Right cardiac atrium (tissue), 5 donors: ENCODE results near the gene FBF1. TPM values are rescaled to one million over a fixed set of nuclear protein-coding genes. Genes with fewer than 3 reads are reported as not detected.

Experiments used
- ATAC-seq, 2 donors: fragments of 200-7000 bp; cut with Tn5 transposase; one replicate each; pipeline versions ENCODE4 v1.8.0 to v1.9.1; 2020; ENCODE audit warnings: moderate library complexity in 2 of 2, mild to moderate bottlenecking in 1 of 2
- DNase-seq, 3 donors: peaks; one replicate each; pipeline ENCODE4 v3.0.0-alpha.2; 2020
- H3K27ac ChIP-seq: one replicate; pipeline ENCODE4 v1.5.1; 2013; ENCODE audit warnings: mild to moderate bottlenecking, low read length, control low read depth, moderate library complexity
- H3K27me3 ChIP-seq: one replicate; pipeline ENCODE4 v1.6.1; 2013; ENCODE audit not compliant: control insufficient read depth, insufficient read depth
- H3K4me1 ChIP-seq: one replicate; pipeline ENCODE4 v1.6.1; 2013; ENCODE audit warnings: low read length; ENCODE audit not compliant: control insufficient read depth, insufficient read depth
- H3K4me3 ChIP-seq: one replicate; pipeline ENCODE4 v1.5.1; 2013; ENCODE audit warnings: low read length, control low read depth
- H3K9me3 ChIP-seq: one replicate; pipeline ENCODE4 v1.6.1; 2013; ENCODE audit warnings: low read length; ENCODE audit not compliant: control insufficient read depth
- WGBS: extraction: QIAGEN DNeasy Blood & Tissue Kit; methylation state at CpG from one replicate; pipeline ENCODE4 v1.1.7; 2013; 5-methylcytosine and 5-hydroxymethylcytosine counted together
- intact Hi-C, 4 donors: fragments of 100-400 bp; cut with DNase I; formaldehyde crosslinking; loops; one replicate each; pipeline versions ENCODE4 v1.11.0 to v1.14.0; 2022 to 2023
- polyA plus RNA-seq: library from polyadenylated mRNA; stranded (reverse); fragments of 200-250 nt; gene quantifications from one replicate; pipeline ENCODE4 v1.2.3, GENCODE V29; 2013
- total RNA-seq, 4 donors: library from RNA; stranded (reverse); fragmentation: NEBNext Ultra II Directional; extraction: Animal tissue kit (Norgen Biotek cat#: 25700); gene quantifications; one replicate each; pipeline ENCODE4 v1.2.1, GENCODE V29; 2021
- donor health status: healthy with polysubstance abuse.
- donor health status: DM: no; HTN: yes; CAD: no.
- donor health status: DM: no; HTN: no; CAD: no.
- donor health status: DM: no; HTN: yes; CAD: no; lungs with severe emphysema.
- donor health status: DM: yes; HTN: yes; CAD: no.

FBF1 gene
- total and polyA plus RNA-seq, 5 donors, result 4.8 to 5.5 (median 5.0) TPM

DNA sequence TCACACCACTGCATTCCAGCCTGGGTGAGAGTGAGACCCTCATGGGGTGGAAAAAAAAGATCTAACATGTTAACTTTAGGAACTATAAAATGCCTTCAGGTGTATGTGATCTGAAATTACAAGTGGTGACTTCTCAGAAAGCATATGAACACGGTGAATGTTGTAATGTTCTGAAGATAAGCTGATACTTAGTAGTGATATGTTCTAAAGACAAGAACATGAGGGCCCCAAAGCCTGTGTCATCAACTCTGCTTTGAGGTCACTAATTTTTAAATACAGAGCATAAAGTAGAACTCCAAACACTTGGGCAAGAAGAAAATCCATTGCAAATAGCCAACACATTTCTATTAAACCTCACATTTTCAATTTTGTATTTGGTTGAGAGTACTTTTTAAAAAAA is 2.6 kb upstream of the FBF1 start:
- no peaks in the 10 kb centered on the region for H3K27me3 ChIP-seq
- ATAC-seq, result no peak
- intact Hi-C loops, result loop anchor here in 1 of 4 donors (10.0 kb wide), 1 partner anchor 51 kb away; no protein-coding TSS in a partner anchor
- H3K4me3 ChIP-seq, result no peak overlapping the region
- H3K4me1 ChIP-seq, result no peaks in the 10 kb centered on the region
- no peak overlapping the region for H3K27ac ChIP-seq
- DNase-seq, result no peak
- no peaks in the 10 kb centered on the region for H3K9me3 ChIP-seq
- 73% methylated on average over 1 of the region's 1 CpG for whole genome bisulfite sequencing

DNA sequence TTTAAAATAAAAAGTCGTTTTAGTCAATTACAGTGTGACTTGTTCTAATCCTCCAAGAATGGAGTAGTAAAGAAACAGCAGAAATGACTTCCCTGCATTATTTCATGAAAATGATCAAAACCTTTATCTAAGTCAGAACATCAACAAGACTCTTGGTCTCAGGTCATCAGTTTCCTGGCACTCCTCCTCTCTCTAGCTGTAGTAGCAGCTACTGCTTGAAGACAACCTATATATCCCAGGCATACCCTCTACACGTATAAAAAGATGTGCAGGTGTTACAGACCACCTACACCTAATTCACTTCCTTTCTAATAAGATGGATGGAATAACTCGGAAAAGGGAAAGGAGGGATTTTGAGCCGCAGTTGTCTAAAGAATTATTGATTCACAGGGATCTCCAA is 1.6 kb upstream of the FBF1 start:
- 87% methylated on average over 4 of the region's 4 CpGs for WGBS
- Histone ChIP-seq H3K27me3 (no peaks in the 10 kb centered on the region), H3K27ac (no peak overlapping the region), H3K9me3 (no peaks in the 10 kb centered on the region), H3K4me3 (no peak overlapping the region), H3K4me1 (no peaks in the 10 kb centered on the region)
- ATAC-seq (no peak), DNase-seq (no peak)
- intact Hi-C loops, result loop anchor here in 1 of 4 donors (10.0 kb wide), 1 partner anchor 52 kb away; no protein-coding TSS in a partner anchor

DNA sequence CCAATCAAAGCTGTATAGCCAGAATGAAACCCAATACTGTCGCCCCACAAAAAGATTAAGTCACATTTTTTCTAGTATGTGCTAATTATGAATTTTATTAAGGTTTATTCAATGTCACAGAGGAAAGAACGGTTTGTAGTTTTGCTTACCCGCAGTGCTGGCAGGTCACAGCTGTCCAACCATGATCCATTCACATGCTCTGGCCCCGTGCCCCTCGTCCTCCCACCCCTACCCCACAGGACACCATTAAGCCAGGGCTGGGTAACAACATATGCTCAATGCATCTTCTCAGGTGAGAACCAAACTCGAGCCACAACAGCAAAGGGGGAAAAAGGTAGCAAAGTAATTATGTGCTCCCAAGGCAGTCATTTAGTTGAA is 589 bp upstream of the FBF1 start:
- Histone ChIP-seq H3K27ac (no peak overlapping the region), H3K9me3 (no peaks in the 10 kb centered on the region), H3K4me1 (no peaks in the 10 kb centered on the region), H3K27me3 (no peaks in the 10 kb centered on the region), H3K4me3 (no peak overlapping the region)
- ATAC-seq (peak in 1 of 2 donors; percentile 11), DNase-seq (peak in 1 of 3 donors; percentile 66)
- 38% methylated on average over 6 of the region's 6 CpGs for WGBS
- intact Hi-C loops, result loop anchor here in 1 of 4 donors (10.0 kb wide), 1 partner anchor 53 kb away; no protein-coding TSS in a partner anchor

DNA sequence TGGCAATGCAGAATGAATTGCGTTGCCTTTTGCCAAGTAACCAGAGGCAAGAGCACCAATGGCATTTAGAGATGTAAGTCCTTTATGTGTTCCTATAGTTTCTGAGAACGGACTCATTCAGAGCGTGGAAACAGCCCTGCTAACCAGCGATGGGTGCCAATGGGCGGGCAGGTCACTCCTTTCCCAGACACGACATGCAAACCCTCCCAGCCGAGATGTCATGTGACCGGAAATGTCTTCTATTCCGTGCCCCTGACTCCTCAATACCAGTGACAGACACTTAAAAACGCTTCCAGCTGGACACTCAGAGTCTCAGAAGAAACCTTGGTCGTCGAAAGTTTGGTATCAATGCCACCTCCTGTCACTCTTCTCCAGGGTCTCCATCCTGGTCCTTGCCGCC is 3.2 kb downstream of the FBF1 start:
- Histone ChIP-seq H3K27me3 (no peaks in the 10 kb centered on the region), H3K27ac (no peak overlapping the region), H3K4me1 (no peaks in the 10 kb centered on the region), H3K9me3 (no peaks in the 10 kb centered on the region), H3K4me3 (no peak overlapping the region)
- DNase-seq, result no peak
- intact Hi-C loops, result no loop called here
- 79% methylated on average over 13 of the region's 13 CpGs for WGBS
- ATAC-seq, result no peak

DNA sequence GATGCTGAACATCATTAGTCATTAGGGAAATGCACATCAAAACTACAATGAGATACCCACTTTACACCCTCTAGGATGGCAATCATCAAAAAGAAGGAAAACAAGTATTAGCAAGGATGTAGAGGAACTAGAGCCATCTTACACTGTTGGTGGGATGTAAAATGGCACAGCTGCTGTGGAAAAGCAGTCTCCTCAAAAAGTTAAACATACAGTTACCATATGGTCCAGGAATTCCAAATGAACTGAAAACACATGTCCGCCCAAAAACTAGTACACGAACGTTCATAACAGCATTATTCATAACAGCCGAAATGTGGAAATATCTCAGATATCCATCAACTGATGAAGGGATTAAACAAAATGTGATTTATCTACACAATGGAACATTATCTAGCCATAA is 7.0 kb downstream of the FBF1 start:
- intact Hi-C loops, result no loop called here
- Histone ChIP-seq H3K4me3 (no peak overlapping the region), H3K9me3 (no peaks in the 10 kb centered on the region), H3K27me3 (no peaks in the 10 kb centered on the region), H3K4me1 (no peaks in the 10 kb centered on the region), H3K27ac (no peak overlapping the region)
- no peak for ATAC-seq
- DNase-seq, result no peak
- 80% methylated on average over 4 of the region's 4 CpGs for WGBS

DNA sequence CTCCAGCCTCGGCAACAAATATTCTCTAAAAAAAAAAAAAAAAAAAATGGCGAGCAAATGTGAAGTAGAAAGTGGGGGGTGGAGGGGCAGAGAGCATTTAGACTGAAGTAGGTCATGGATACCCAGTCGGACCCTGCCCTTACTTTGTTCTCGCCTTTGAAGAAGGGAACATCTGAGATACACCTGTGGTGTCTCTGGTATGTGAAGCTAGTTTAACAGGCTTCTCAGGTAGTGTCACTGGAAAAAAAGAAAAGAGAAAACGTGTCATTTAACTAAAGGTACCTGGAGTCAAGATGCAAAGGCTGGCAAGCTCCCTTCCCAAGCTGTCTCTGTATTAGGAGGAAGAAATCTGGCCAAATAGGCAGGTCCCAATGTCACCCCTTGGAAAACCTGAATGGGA is 8.0 kb downstream of the FBF1 start:
- no peaks in the 10 kb centered on the region for H3K27me3 ChIP-seq
- intact Hi-C loops, result no loop called here
- no peaks in the 10 kb centered on the region for H3K9me3 ChIP-seq
- no peaks in the 10 kb centered on the region for H3K4me1 ChIP-seq
- DNase-seq (no peak), ATAC-seq (no peak)
- no peak overlapping the region for H3K4me3 ChIP-seq
- WGBS, result 92% methylated on average over 5 of the region's 5 CpGs
- no peak overlapping the region for H3K27ac ChIP-seq

DNA sequence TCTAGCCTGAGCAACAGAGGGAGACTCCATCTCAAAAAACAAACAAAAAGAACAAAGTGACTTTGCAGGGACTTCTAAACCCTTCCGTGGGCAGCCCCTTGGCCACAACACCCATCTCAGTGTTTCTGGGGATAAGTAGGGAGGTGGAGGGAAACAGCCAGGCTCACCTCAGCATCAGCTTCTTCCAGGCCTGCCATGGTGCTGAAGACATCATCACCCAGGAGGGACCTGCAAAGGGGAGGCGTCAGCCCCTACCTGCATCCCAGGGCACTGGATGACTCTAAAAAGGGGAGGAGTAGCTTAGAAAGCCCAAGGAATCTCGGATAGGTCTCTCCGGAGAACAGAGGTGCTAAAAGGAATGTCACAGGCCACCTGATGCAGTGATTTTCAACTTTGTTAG is 9.8 kb downstream of the FBF1 start:
- WGBS, result 94% methylated on average over 4 of the region's 4 CpGs
- Histone ChIP-seq H3K9me3 (no peaks in the 10 kb centered on the region), H3K4me1 (no peaks in the 10 kb centered on the region), H3K27me3 (no peaks in the 10 kb centered on the region), H3K27ac (no peak overlapping the region), H3K4me3 (no peak overlapping the region)
- intact Hi-C loops, result no loop called here
- no peak for ATAC-seq
- DNase-seq, result no peak

DNA sequence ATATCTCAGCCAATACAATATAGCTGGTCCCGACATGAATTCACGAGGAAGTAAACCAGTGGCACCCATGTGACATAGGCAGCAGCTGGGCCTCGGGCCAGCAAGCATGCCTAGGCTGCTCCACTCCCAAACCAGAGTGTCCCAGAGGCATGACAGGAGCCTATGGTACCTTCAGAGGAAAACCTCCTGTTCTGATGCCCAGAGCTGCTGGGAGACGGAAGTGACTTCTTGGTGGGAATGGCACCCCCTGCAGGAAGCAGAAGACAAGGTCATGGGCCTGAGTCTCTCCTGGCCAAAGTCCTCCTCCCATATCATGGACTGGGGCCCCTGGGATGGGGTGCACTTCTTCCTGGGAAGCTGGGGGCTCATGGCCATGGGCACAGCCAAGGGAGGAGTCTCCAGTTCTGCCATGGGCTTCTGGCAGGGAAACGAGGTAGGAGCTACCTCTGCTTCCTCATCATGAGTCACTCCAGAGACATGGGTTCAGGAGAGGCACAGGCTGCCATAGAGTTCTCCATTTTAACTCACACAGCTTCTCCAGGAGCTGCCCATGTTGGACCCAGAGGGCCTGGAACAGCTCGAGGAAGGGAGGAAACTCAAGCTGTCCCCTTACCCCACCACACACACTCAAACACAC is 13.4 kb downstream of the FBF1 start:
- H3K9me3 ChIP-seq, result no peaks in the 10 kb centered on the region
- peaks cover 2% of the 10 kb centered on the region for H3K4me1 ChIP-seq
- H3K27me3 ChIP-seq, result no peaks in the 10 kb centered on the region
- H3K27ac ChIP-seq, result no peak overlapping the region
- ATAC-seq (peak in 1 of 2 donors; percentile 24), DNase-seq (peak in 2 of 3 donors; percentile 1 to 47)
- no peak overlapping the region for H3K4me3 ChIP-seq
- intact Hi-C loops, result no loop called here
- 64% methylated on average over 6 of the region's 6 CpGs for WGBS

DNA sequence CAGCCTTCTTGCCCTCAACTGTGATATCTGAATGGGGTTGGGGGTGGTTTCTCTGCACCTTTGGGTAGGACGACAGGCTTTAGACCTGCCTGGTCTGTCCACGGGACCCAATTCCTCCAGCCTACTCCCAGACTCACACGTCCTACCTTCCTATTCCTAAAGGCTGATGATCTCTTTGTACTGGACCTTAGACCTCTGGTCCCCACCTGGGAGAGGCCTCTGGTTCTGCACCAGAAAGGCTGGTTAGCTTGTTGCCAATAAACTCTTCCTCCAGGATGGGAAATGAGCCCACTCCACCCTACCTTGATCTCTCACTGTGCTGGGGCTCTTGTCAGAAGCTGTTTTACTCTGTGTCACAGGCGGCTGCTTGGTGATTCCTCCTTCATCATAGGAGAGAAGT is 14.4 kb downstream of the FBF1 start:
- Histone ChIP-seq H3K27me3 (no peaks in the 10 kb centered on the region), H3K27ac (no peak overlapping the region), H3K4me3 (no peak overlapping the region), H3K4me1 (peaks cover 3% of the 10 kb centered on the region), H3K9me3 (no peaks in the 10 kb centered on the region)
- intact Hi-C loops, result no loop called here
- ATAC-seq (no peak), DNase-seq (no peak)
- WGBS, result 95% methylated on average over 4 of the region's 4 CpGs

DNA sequence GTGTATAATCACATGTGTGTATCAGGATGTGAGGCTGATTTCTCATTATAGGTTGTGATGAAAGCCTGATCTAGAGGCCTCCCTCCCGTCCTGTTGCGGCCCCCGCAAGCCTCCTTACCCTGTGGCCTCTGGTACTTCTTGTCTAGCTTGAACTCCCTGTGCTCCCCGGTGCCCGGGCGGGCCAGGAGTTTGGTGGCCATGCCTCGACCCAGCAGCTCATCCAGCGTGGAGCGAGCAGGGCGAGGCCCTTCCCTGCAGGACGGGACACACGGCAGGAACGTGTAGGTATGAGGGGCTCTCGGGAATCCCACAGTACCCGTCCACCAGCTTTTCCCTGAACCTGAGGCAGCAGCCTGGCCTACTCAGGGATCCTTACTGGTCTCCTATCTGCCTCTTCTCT is 14.9 kb downstream of the FBF1 start:
- Histone ChIP-seq H3K27me3 (no peaks in the 10 kb centered on the region), H3K27ac (no peak overlapping the region), H3K4me1 (peaks cover 3% of the 10 kb centered on the region), H3K4me3 (no peak overlapping the region), H3K9me3 (no peaks in the 10 kb centered on the region)
- intact Hi-C loops, result no loop called here
- 96% methylated on average over 15 of the region's 15 CpGs for WGBS
- peak in 1 of 3 donors; percentile 7 for DNase-seq
- ATAC-seq, result no peak

DNA sequence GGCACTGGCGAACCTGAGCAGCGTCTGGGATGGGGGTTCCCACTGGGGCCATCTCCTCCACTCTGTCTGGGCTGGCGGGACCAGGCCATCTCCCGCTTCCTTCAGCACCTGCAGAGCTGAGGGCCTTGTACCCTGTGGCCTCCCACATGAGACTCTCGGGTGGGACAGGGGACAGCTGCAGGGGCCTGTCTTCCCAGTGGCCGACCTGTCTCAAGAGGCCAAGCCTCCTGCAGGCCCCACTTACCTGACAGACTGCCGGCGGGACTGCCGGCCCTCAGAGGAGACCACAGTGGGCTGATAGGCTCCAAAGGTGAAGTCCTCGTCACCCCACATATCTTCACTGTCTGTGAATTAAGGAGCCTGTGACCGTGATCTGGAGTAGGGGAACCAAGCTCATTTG is 15.7 kb downstream of the FBF1 start:
- Histone ChIP-seq H3K4me3 (no peak overlapping the region), H3K9me3 (no peaks in the 10 kb centered on the region), H3K4me1 (peaks cover 3% of the 10 kb centered on the region), H3K27ac (no peak overlapping the region), H3K27me3 (no peaks in the 10 kb centered on the region)
- 95% methylated on average over 11 of the region's 11 CpGs for WGBS
- intact Hi-C loops, result no loop called here
- DNase-seq (peak in 1 of 3 donors; percentile 7), ATAC-seq (no peak)
